ENCODE results near the gene RBM24. TPM values are rescaled to one million over a fixed set of nuclear protein-coding genes. Genes with fewer than 3 reads are reported as not detected.
"Not testable (repeated sequence)": the region's sequence is repeated elsewhere in the genome, so short reads cannot be mapped to it uniquely, and the experiment has no call there.

RBM24 gene
- total RNA-seq, 2 donors from 2014 or later: 2.8 to 4.9 TPM

- Histone ChIP-seq H3K9me3 (no peaks in the 10 kb centered on the region), H3K4me3 (no peak overlapping the region), H3K9ac (ENCODE audit: low read depth in 2 of 2, low read length in 2 of 2) (no peak overlapping the region), H3K27me3 (no peaks in the 10 kb centered on the region), H3K4me1 (no peaks in the 10 kb centered on the region), H3K36me3 (no peaks in the 10 kb centered on the region), H3K27ac (no peak overlapping the region)
- no peak for TF ChIP-seq CTCF (IDR thresholded peaks at IDR 0.05)
- intact Hi-C loops (cut with DNase I): no loop called here
- DNase-seq: no peak
These were observed 24.2 kb downstream of the RBM24 start for GRCh38 chr6:17305219-17306001.

GRCh38 chr6:17311595-17312311 lies 30.6 kb downstream of the RBM24 start:
- Histone ChIP-seq H3K9ac (ENCODE audit: low read depth in 2 of 2, low read length in 2 of 2) (no peak overlapping the region), H3K27me3 (no peaks in the 10 kb centered on the region), H3K4me1 (no peaks in the 10 kb centered on the region), H3K4me3 (no peak overlapping the region), H3K27ac (no peak overlapping the region), H3K36me3 (no peaks in the 10 kb centered on the region), H3K9me3 (no peaks in the 10 kb centered on the region)
- DNase-seq: no peak
- TF ChIP-seq CTCF (IDR thresholded peaks at IDR 0.05): no peak
- intact Hi-C loops (cut with DNase I): no loop called here

- H3K36me3 ChIP-seq; DNase-seq; intact Hi-C loops (cut with DNase I); H3K27me3 ChIP-seq; H3K9me3 ChIP-seq; H3K27ac ChIP-seq; H3K9ac ChIP-seq (ENCODE audit: low read depth in 2 of 2, low read length in 2 of 2); H3K4me3 ChIP-seq; H3K4me1 ChIP-seq: not testable (repeated sequence)
These were observed 32.1 kb downstream of the RBM24 start for GRCh38 chr6:17313238-17313637.

GRCh38 chr6:17313971-17314370 lies 32.8 kb downstream of the RBM24 start:
- H3K27ac ChIP-seq: no peak overlapping the region
- no peaks in the 10 kb centered on the region for H3K27me3 ChIP-seq
- intact Hi-C loops (cut with DNase I): no loop called here
- H3K9me3 ChIP-seq: no peaks in the 10 kb centered on the region
- no peak for DNase-seq
- no peak for TF ChIP-seq CTCF (IDR thresholded peaks at IDR 0.05)
- H3K4me3 ChIP-seq: no peak overlapping the region
- no peaks in the 10 kb centered on the region for H3K4me1 ChIP-seq
- no peaks in the 10 kb centered on the region for H3K36me3 ChIP-seq
- no peak overlapping the region for H3K9ac ChIP-seq (ENCODE audit: low read depth in 2 of 2, low read length in 2 of 2)

- no peak overlapping the region for H3K9ac ChIP-seq (ENCODE audit: low read depth in 2 of 2, low read length in 2 of 2)
- no peak for TF ChIP-seq CTCF (IDR thresholded peaks at IDR 0.05)
These were observed 34.1 kb downstream of the RBM24 start for GRCh38 chr6:17315262-17315661.

More at GRCh38 chr6:17315262-17315661, 34.1 kb downstream of the RBM24 start:
- H3K9me3 ChIP-seq: no peaks in the 10 kb centered on the region
- no peak overlapping the region for H3K27ac ChIP-seq
- H3K27me3 ChIP-seq: no peaks in the 10 kb centered on the region
- no peak overlapping the region for H3K4me3 ChIP-seq
- intact Hi-C loops (cut with DNase I): no loop called here
- no peak for DNase-seq
- no peaks in the 10 kb centered on the region for H3K36me3 ChIP-seq
- H3K4me1 ChIP-seq: no peaks in the 10 kb centered on the region

Measured in colonic mucosa (tissue), 4 donors.